GM21515 (cell line): ENCODE data around the gene ADI1.

Source experiments
- ATAC-seq: cut with Tn5 transposase; IDR thresholded peaks from one replicate; pipeline ENCODE4 v1.9.1; 2021; ENCODE audit not compliant: unreplicated experiment

The ADI1 gene

GRCh38 chr2:3481736-3482362, 37.5 kb downstream of the ADI1 start:
- no peak for ATAC-seq

- no peak for ATAC-seq
These were observed 38.3 kb downstream of the ADI1 start for GRCh38 chr2:3481011-3481400.

GRCh38 chr2:3480352-3481010, 38.9 kb downstream of the ADI1 start:
- ATAC-seq, result no peak

- no peak for ATAC-seq
These were observed 39.7 kb downstream of the ADI1 start for GRCh38 chr2:3479430-3480320.

- no peak for ATAC-seq
These were observed 40.4 kb downstream of the ADI1 start for GRCh38 chr2:3478846-3479385.

- no peak for ATAC-seq
These were observed 42.4 kb downstream of the ADI1 start for GRCh38 chr2:3476985-3477327.

- ATAC-seq, result no peak
These were observed 42.9 kb downstream of the ADI1 start for GRCh38 chr2:3476321-3476984.

- no peak for ATAC-seq
These were observed 43.6 kb downstream of the ADI1 start for GRCh38 chr2:3475771-3476170.

- ATAC-seq, result no peak
These were observed 46.4 kb downstream of the ADI1 start for GRCh38 chr2:3472966-3473365.

- ATAC-seq, result no peak
These were observed 47.0 kb downstream of the ADI1 start for GRCh38 chr2:3472296-3472695.

- no peak for ATAC-seq
These were observed 48.2 kb downstream of the ADI1 start for GRCh38 chr2:3470856-3471737.

GRCh38 chr2:3470166-3470651, 49.1 kb downstream of the ADI1 start:
- ATAC-seq, result no peak

- ATAC-seq, result no peak
These were observed 49.8 kb downstream of the ADI1 start for GRCh38 chr2:3469486-3469885.

GRCh38 chr2:3468296-3468988, 50.9 kb downstream of the ADI1 start:
- no peak for ATAC-seq

GRCh38 chr2:3467654-3468053, 51.7 kb downstream of the ADI1 start:
- ATAC-seq, result no peak

GRCh38 chr2:3466966-3467365, 52.4 kb downstream of the ADI1 start:
- ATAC-seq, result no peak

- no peak for ATAC-seq
These were observed 52.9 kb downstream of the ADI1 start for GRCh38 chr2:3466482-3466863.

GRCh38 chr2:3465844-3466481, 53.4 kb downstream of the ADI1 start:
- ATAC-seq, result no peak

GRCh38 chr2:3465328-3465727, 54.0 kb downstream of the ADI1 start:
- no peak for ATAC-seq
